ENCODE results near the gene ARID3A. TPM values are rescaled to one million over a fixed set of nuclear protein-coding genes. Genes with fewer than 3 reads are reported as not detected.

ARID3A gene
- total and polyA plus RNA-seq, 2 donors (not counting 3 experiments of a cell fraction or from before 2014, with no cell fraction given): 5.4 to 13.2 TPM

- DNase-seq (ENCODE audit: low read depth, low spot score) (no peak), FAIRE-seq (no peak)
- ChIA-PET POLR2A (no interaction called here), CTCF (no interaction called here)
- Histone ChIP-seq H3K27ac (ENCODE audit: insufficient read depth, low read depth, low read length) (no peak overlapping the region), H3K4me3 (replicated peaks in 1 of 3; ENCODE audit: insufficient read depth in 1 of 3, low read depth in 1 of 3, low read length in 3 of 3) (no peak overlapping the region), H4K20me1 (replicated peaks; ENCODE audit: control insufficient read depth, extremely low read depth, insufficient read depth, low read length) (no peaks in the 10 kb centered on the region), H3K27me3 (ENCODE audit: control insufficient read depth in 2 of 2, insufficient read depth in 2 of 2, low read length in 2 of 2) (no peaks in the 10 kb centered on the region), H3K4me2 (ENCODE audit: insufficient read depth, low read length) (no peak overlapping the region), H3K9ac (replicated peaks; ENCODE audit: extremely low read depth, insufficient read depth, low read length) (no peak overlapping the region), H3K9me1 (replicated peaks; ENCODE audit: control insufficient read depth, extremely low read depth, insufficient read depth, low read length) (no peaks in the 10 kb centered on the region), H3K4me1 (ENCODE audit: control insufficient read depth, extremely low read depth, insufficient read depth, low read length) (no peaks in the 10 kb centered on the region), H3K79me2 (ENCODE audit: control insufficient read depth, insufficient read depth, low read length) (no peaks in the 10 kb centered on the region), H3K9me3 (replicated peaks; ENCODE audit: control insufficient read depth, insufficient read depth, low read length) (no peaks in the 10 kb centered on the region), H2AFZ (ENCODE audit: low read depth, low read length) (no peak overlapping the region), H3K36me3 (ENCODE audit: control insufficient read depth in 2 of 2, extremely low read depth in 1 of 2, insufficient read depth in 2 of 2, low read length in 2 of 2) (peaks cover 2 to 7% of the 10 kb centered on the region in 2 experiments)
- dilution Hi-C loops (cut with MboI; ENCODE audit: extremely low pct_ligation_motif_present, low sequenced_read_pairs) (no loop called here), intact Hi-C loops (cut with micrococcal nuclease) (no loop called here)
- no TSS peak for BruUV-seq (replicated peaks)
- TF ChIP-seq EZH2 (IDR thresholded peaks at IDR 0.05; ENCODE audit: borderline replicate concordance, low read depth, low read length, severe bottlenecking): no peak
- TF ChIP-seq FOS (IDR thresholded peaks at IDR 0.05; ENCODE audit: borderline replicate concordance, insufficient read depth, low read length): no peak
- no peak for TF ChIP-seq JUN (IDR thresholded peaks at IDR 0.05; ENCODE audit: borderline replicate concordance, insufficient read depth, insufficient read length, low read depth)
- TF ChIP-seq GATA2 (IDR thresholded peaks at IDR 0.05; ENCODE audit: insufficient read depth, insufficient read length, low read depth, low read length): no peak
- TF ChIP-seq MYC (IDR thresholded peaks at IDR 0.05; ENCODE audit: low read depth, low read length): no peak
- TF ChIP-seq POLR2AphosphoS5 (IDR thresholded peaks at IDR 0.05; ENCODE audit: insufficient read depth, low read depth, low read length): no peak
- TF ChIP-seq POLR2A (IDR thresholded peaks at IDR 0.05; ENCODE audit: low read depth, low read length): no peak
- TF ChIP-seq, protein P1, sequence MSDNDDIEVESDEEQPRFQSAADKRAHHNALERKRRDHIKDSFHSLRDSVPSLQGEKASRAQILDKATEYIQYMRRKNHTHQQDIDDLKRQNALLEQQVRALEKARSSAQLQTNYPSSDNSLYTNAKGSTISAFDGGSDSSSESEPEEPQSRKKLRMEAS (IDR thresholded peaks at IDR 0.05; ENCODE audit: insufficient read depth, insufficient read length): no peak
- TF ChIP-seq, protein P2, sequence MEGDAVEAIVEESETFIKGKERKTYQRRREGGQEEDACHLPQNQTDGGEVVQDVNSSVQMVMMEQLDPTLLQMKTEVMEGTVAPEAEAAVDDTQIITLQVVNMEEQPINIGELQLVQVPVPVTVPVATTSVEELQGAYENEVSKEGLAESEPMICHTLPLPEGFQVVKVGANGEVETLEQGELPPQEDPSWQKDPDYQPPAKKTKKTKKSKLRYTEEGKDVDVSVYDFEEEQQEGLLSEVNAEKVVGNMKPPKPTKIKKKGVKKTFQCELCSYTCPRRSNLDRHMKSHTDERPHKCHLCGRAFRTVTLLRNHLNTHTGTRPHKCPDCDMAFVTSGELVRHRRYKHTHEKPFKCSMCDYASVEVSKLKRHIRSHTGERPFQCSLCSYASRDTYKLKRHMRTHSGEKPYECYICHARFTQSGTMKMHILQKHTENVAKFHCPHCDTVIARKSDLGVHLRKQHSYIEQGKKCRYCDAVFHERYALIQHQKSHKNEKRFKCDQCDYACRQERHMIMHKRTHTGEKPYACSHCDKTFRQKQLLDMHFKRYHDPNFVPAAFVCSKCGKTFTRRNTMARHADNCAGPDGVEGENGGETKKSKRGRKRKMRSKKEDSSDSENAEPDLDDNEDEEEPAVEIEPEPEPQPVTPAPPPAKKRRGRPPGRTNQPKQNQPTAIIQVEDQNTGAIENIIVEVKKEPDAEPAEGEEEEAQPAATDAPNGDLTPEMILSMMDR (IDR thresholded peaks at IDR 0.05; ENCODE audit: extremely low read depth in 1 of 2, insufficient read depth in 1 of 2, low read depth in 1 of 2, low read length in 2 of 2): no peak
Observed at GRCh38 chr19:964761-965694, 39.2 kb downstream of the ARID3A start.
